Measurements from ENCODE around the gene NDUFB11. TPM values are rescaled to one million over a fixed set of nuclear protein-coding genes. Genes with fewer than 3 reads are reported as not detected.

The NDUFB11 gene
- total and polyA plus RNA-seq, 9 of the 15 experiments (the other 6 are each of a cell fraction or from before 2014, with no cell fraction given) = 20.9 to 269 (median 86.8) TPM

DNA sequence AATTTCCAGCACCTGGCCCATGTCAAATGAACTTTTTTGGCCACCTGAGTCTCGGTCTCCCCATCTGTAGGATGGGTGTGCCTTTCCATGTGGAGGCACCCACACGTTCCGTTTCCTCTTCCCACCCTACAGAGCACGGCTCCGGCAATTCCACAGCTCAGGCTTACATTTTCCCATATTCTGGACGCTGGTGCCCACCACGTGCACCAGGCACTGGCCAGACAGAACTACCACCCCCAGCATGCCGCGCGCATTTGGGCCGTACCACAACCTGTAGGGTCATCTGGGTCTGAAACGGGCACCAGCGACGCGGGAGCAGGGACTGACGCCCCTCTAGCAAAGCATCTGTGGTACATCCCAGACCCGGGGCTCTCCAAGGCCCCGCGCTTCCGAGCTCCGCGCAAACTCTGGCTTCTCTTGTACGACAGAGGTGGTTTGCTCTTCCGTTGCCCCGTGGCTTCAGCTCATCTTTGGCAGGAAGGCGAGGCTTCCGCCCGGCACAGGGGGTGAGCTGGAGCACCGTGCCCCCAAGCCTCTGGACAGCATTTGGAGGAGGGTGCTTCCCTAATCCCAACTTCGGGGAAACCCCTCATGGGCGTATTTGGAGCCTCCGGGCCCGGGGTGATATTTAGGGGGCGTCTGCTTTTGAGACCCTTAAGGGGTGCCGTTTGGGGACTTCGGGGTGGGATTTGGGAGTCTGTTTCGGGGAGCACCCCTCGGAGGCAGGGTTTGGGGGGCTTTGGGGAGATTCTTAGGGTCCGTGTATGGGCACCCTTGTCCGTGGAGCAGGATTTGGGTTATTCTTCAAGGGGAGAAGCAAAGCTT, 46.2 kb upstream of the NDUFB11 start (continued):
- TF ChIP-seq, protein P1, sequence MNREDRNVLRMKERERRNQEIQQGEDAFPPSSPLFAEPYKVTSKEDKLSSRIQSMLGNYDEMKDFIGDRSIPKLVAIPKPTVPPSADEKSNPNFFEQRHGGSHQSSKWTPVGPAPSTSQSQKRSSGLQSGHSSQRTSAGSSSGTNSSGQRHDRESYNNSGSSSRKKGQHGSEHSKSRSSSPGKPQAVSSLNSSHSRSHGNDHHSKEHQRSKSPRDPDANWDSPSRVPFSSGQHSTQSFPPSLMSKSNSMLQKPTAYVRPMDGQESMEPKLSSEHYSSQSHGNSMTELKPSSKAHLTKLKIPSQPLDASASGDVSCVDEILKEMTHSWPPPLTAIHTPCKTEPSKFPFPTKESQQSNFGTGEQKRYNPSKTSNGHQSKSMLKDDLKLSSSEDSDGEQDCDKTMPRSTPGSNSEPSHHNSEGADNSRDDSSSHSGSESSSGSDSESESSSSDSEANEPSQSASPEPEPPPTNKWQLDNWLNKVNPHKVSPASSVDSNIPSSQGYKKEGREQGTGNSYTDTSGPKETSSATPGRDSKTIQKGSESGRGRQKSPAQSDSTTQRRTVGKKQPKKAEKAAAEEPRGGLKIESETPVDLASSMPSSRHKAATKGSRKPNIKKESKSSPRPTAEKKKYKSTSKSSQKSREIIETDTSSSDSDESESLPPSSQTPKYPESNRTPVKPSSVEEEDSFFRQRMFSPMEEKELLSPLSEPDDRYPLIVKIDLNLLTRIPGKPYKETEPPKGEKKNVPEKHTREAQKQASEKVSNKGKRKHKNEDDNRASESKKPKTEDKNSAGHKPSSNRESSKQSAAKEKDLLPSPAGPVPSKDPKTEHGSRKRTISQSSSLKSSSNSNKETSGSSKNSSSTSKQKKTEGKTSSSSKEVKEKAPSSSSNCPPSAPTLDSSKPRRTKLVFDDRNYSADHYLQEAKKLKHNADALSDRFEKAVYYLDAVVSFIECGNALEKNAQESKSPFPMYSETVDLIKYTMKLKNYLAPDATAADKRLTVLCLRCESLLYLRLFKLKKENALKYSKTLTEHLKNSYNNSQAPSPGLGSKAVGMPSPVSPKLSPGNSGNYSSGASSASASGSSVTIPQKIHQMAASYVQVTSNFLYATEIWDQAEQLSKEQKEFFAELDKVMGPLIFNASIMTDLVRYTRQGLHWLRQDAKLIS (CRISPR knock-in tag; IDR thresholded peaks at IDR 0.05) = no peak
- TF ChIP-seq, protein P2, sequence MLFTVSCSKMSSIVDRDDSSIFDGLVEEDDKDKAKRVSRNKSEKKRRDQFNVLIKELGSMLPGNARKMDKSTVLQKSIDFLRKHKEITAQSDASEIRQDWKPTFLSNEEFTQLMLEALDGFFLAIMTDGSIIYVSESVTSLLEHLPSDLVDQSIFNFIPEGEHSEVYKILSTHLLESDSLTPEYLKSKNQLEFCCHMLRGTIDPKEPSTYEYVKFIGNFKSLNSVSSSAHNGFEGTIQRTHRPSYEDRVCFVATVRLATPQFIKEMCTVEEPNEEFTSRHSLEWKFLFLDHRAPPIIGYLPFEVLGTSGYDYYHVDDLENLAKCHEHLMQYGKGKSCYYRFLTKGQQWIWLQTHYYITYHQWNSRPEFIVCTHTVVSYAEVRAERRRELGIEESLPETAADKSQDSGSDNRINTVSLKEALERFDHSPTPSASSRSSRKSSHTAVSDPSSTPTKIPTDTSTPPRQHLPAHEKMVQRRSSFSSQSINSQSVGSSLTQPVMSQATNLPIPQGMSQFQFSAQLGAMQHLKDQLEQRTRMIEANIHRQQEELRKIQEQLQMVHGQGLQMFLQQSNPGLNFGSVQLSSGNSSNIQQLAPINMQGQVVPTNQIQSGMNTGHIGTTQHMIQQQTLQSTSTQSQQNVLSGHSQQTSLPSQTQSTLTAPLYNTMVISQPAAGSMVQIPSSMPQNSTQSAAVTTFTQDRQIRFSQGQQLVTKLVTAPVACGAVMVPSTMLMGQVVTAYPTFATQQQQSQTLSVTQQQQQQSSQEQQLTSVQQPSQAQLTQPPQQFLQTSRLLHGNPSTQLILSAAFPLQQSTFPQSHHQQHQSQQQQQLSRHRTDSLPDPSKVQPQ (CRISPR knock-in tag; IDR thresholded peaks at IDR 0.05; ENCODE audit: borderline replicate concordance) = no peak
- TF ChIP-seq, protein P3, sequence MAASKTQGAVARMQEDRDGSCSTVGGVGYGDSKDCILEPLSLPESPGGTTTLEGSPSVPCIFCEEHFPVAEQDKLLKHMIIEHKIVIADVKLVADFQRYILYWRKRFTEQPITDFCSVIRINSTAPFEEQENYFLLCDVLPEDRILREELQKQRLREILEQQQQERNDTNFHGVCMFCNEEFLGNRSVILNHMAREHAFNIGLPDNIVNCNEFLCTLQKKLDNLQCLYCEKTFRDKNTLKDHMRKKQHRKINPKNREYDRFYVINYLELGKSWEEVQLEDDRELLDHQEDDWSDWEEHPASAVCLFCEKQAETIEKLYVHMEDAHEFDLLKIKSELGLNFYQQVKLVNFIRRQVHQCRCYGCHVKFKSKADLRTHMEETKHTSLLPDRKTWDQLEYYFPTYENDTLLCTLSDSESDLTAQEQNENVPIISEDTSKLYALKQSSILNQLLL (CRISPR knock-in tag; IDR thresholded peaks at IDR 0.05; ENCODE audit: borderline replicate concordance) = no peak
- no peak for TF ChIP-seq ZNF507 (tag; conservative IDR thresholded peaks at IDR 0.05)
- TF ChIP-seq GABPB1 (CRISPR knock-in tag; IDR thresholded peaks at IDR 0.05) = no peak
- no peak for TF ChIP-seq HOXB6 (CRISPR knock-in tag; IDR thresholded peaks at IDR 0.05; ENCODE audit: borderline replicate concordance)
- no peak for TF ChIP-seq MECOM (CRISPR knock-in tag; IDR thresholded peaks at IDR 0.05)
- peak; percentile 34 for TF ChIP-seq ASH1L (IDR thresholded peaks at IDR 0.05; ENCODE audit: borderline replicate concordance, low read depth, partially characterized antibody)
- TF ChIP-seq, protein P4, sequence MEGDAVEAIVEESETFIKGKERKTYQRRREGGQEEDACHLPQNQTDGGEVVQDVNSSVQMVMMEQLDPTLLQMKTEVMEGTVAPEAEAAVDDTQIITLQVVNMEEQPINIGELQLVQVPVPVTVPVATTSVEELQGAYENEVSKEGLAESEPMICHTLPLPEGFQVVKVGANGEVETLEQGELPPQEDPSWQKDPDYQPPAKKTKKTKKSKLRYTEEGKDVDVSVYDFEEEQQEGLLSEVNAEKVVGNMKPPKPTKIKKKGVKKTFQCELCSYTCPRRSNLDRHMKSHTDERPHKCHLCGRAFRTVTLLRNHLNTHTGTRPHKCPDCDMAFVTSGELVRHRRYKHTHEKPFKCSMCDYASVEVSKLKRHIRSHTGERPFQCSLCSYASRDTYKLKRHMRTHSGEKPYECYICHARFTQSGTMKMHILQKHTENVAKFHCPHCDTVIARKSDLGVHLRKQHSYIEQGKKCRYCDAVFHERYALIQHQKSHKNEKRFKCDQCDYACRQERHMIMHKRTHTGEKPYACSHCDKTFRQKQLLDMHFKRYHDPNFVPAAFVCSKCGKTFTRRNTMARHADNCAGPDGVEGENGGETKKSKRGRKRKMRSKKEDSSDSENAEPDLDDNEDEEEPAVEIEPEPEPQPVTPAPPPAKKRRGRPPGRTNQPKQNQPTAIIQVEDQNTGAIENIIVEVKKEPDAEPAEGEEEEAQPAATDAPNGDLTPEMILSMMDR (IDR thresholded peaks at IDR 0.05 in 2 of 3, conservative IDR thresholded peaks at IDR 0.05 in 1 of 3; ENCODE audit: insufficient read depth in 2 of 3, low read depth in 1 of 3, low read length in 3 of 3) = no peak
- no peak for TF ChIP-seq NFYB (IDR thresholded peaks at IDR 0.05; ENCODE audit: extremely low read depth, insufficient read length)
- TF ChIP-seq ATF1 (CRISPR knock-in tag; IDR thresholded peaks at IDR 0.05) = no peak
- 0 out of 2 replicates have a peak, but pooled peaks have one; percentile 14 for TF ChIP-seq ATF1 (tag; IDR thresholded peaks at IDR 0.05)
- no peak for TF ChIP-seq ZNF583 (CRISPR knock-in tag; IDR thresholded peaks at IDR 0.05)
- TF ChIP-seq CC2D1A (IDR thresholded peaks at IDR 0.05) = no peak
- no peak for TF ChIP-seq LEF1 (IDR thresholded peaks at IDR 0.05)
- TF ChIP-seq, protein P5, sequence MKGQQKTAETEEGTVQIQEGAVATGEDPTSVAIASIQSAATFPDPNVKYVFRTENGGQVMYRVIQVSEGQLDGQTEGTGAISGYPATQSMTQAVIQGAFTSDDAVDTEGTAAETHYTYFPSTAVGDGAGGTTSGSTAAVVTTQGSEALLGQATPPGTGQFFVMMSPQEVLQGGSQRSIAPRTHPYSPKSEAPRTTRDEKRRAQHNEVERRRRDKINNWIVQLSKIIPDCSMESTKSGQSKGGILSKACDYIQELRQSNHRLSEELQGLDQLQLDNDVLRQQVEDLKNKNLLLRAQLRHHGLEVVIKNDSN (CRISPR knock-in tag; IDR thresholded peaks at IDR 0.05) = 0 out of 2 replicates have a peak, but pooled peaks have one; percentile 31
- no peak for TF ChIP-seq MCM3 (IDR thresholded peaks at IDR 0.05)
- no peak for TF ChIP-seq MAFG (tag; conservative IDR thresholded peaks at IDR 0.05)
